Measurements from ENCODE around the gene USP2.

USP2 gene

GRCh38 chr11:119336744-119337469 lies 44.6 kb downstream of the USP2 start:
- H3K27me3 ChIP-seq (ENCODE audit: insufficient read depth, low read length): peaks cover 35% of the 10 kb centered on the region
- peak overlapping the region; percentile 63; the same call in 1 of the 2 replicates for H3K4me3 ChIP-seq (ENCODE audit: low read length)
- no peaks in the 10 kb centered on the region for H3K9me3 ChIP-seq (ENCODE audit: insufficient read depth, low read depth, low read length)
- no peak overlapping the region for H3K27ac ChIP-seq (ENCODE audit: low read length)
- peaks cover 19% of the 10 kb centered on the region; the same call in 1 of the 2 replicates for H3K4me1 ChIP-seq (ENCODE audit: insufficient read depth, low read length)
- peak overlapping the region; percentile 60; the same call in 1 of the 2 replicates for H3K9ac ChIP-seq (ENCODE audit: low read depth, low read length)
- H3K36me3 ChIP-seq (ENCODE audit: insufficient read depth, low read depth, low read length): peaks cover 14% of the 10 kb centered on the region

- Histone ChIP-seq H3K27ac (ENCODE audit: low read length) (no peak overlapping the region), H3K4me3 (ENCODE audit: low read length) (peak overlapping the region; percentile 98; the same call in 1 of the 2 replicates), H3K9ac (ENCODE audit: low read depth, low read length) (peak overlapping the region; percentile 95; the same call in 1 of the 2 replicates)
Observed at GRCh38 chr11:119335655-119336543, 45.6 kb downstream of the USP2 start.

GRCh38 chr11:119335091-119335654 lies 46.3 kb downstream of the USP2 start:
- Histone ChIP-seq H3K27ac (ENCODE audit: low read length) (peak overlapping the region; percentile 81), H3K36me3 (ENCODE audit: insufficient read depth, low read depth, low read length) (peaks cover 14% of the 10 kb centered on the region), H3K27me3 (ENCODE audit: insufficient read depth, low read length) (peaks cover 18% of the 10 kb centered on the region), H3K4me1 (ENCODE audit: insufficient read depth, low read length) (peaks cover 17% of the 10 kb centered on the region; the same call in 1 of the 2 replicates), H3K4me3 (ENCODE audit: low read length) (peak overlapping the region; percentile 98), H3K9me3 (ENCODE audit: insufficient read depth, low read depth, low read length) (no peaks in the 10 kb centered on the region), H3K9ac (ENCODE audit: low read depth, low read length) (peak overlapping the region; percentile 95)

More at GRCh38 chr11:119335655-119336543, 45.6 kb downstream of the USP2 start:
- peaks cover 18% of the 10 kb centered on the region; the same call in 1 of the 2 replicates for H3K4me1 ChIP-seq (ENCODE audit: insufficient read depth, low read length)
- peaks cover 25% of the 10 kb centered on the region for H3K27me3 ChIP-seq (ENCODE audit: insufficient read depth, low read length)
- peaks cover 14% of the 10 kb centered on the region for H3K36me3 ChIP-seq (ENCODE audit: insufficient read depth, low read depth, low read length)
- H3K9me3 ChIP-seq (ENCODE audit: insufficient read depth, low read depth, low read length): no peaks in the 10 kb centered on the region

GRCh38 chr11:119334174-119334930 lies 47.1 kb downstream of the USP2 start, which contains the start of gene RNF26:
Gene RNF26, plus strand, starts transcription at chr11:119334527. Its CDS starts 596 bp downstream, at chr11:119335123.
- Histone ChIP-seq H3K27me3 (ENCODE audit: insufficient read depth, low read length) (peaks cover 10% of the 10 kb centered on the region), H3K4me3 (ENCODE audit: low read length) (peak within 1 kb of the TSS; percentile 98), H3K9me3 (ENCODE audit: insufficient read depth, low read depth, low read length) (no peaks in the 10 kb centered on the region), H3K4me1 (ENCODE audit: insufficient read depth, low read length) (peaks cover 17% of the 10 kb centered on the region; the same call in 1 of the 2 replicates), H3K9ac (ENCODE audit: low read depth, low read length) (peak within 1 kb of the TSS; percentile 95), H3K36me3 (ENCODE audit: insufficient read depth, low read depth, low read length) (peaks cover 14% of the 10 kb centered on the region), H3K27ac (ENCODE audit: low read length) (peak within 1 kb of the TSS; percentile 81)

GRCh38 chr11:119332111-119332765 lies 49.3 kb downstream of the USP2 start:
- Histone ChIP-seq H3K9ac (ENCODE audit: low read depth, low read length) (no peak overlapping the region), H3K4me3 (ENCODE audit: low read length) (no peak overlapping the region), H3K27me3 (ENCODE audit: insufficient read depth, low read length) (no peaks in the 10 kb centered on the region), H3K27ac (ENCODE audit: low read length) (no peak overlapping the region), H3K36me3 (ENCODE audit: insufficient read depth, low read depth, low read length) (peaks cover 14% of the 10 kb centered on the region), H3K4me1 (ENCODE audit: insufficient read depth, low read length) (peaks cover 4% of the 10 kb centered on the region; the same call in 1 of the 2 replicates), H3K9me3 (ENCODE audit: insufficient read depth, low read depth, low read length) (no peaks in the 10 kb centered on the region)

- Histone ChIP-seq H3K9ac (ENCODE audit: low read depth, low read length) (no peak overlapping the region), H3K36me3 (ENCODE audit: insufficient read depth, low read depth, low read length) (no peaks in the 10 kb centered on the region), H3K27me3 (ENCODE audit: insufficient read depth, low read length) (no peaks in the 10 kb centered on the region), H3K27ac (ENCODE audit: low read length) (no peak overlapping the region), H3K9me3 (ENCODE audit: insufficient read depth, low read depth, low read length) (no peaks in the 10 kb centered on the region), H3K4me3 (ENCODE audit: low read length) (no peak overlapping the region), H3K4me1 (ENCODE audit: insufficient read depth, low read length) (no peaks in the 10 kb centered on the region)
Observed at GRCh38 chr11:119330237-119330636, 51.3 kb downstream of the USP2 start.

- Histone ChIP-seq H3K4me1 (ENCODE audit: insufficient read depth, low read length) (no peaks in the 10 kb centered on the region), H3K27me3 (ENCODE audit: insufficient read depth, low read length) (no peaks in the 10 kb centered on the region), H3K4me3 (ENCODE audit: low read length) (no peak overlapping the region), H3K9me3 (ENCODE audit: insufficient read depth, low read depth, low read length) (no peaks in the 10 kb centered on the region), H3K36me3 (ENCODE audit: insufficient read depth, low read depth, low read length) (no peaks in the 10 kb centered on the region), H3K27ac (ENCODE audit: low read length) (no peak overlapping the region), H3K9ac (ENCODE audit: low read depth, low read length) (no peak overlapping the region)
Observed at GRCh38 chr11:119329320-119329719, 52.2 kb downstream of the USP2 start.

- H3K4me3 ChIP-seq (ENCODE audit: low read length): no peak overlapping the region
- H3K4me1 ChIP-seq (ENCODE audit: insufficient read depth, low read length): peaks cover 12% of the 10 kb centered on the region; the same call in 1 of the 2 replicates
- no peak overlapping the region for H3K9ac ChIP-seq (ENCODE audit: low read depth, low read length)
- H3K27me3 ChIP-seq (ENCODE audit: insufficient read depth, low read length): peaks cover 18% of the 10 kb centered on the region; the same call in 1 of the 2 replicates
- no peaks in the 10 kb centered on the region for H3K9me3 ChIP-seq (ENCODE audit: insufficient read depth, low read depth, low read length)
- H3K36me3 ChIP-seq (ENCODE audit: insufficient read depth, low read depth, low read length): no peaks in the 10 kb centered on the region
- no peak overlapping the region for H3K27ac ChIP-seq (ENCODE audit: low read length)
Observed at GRCh38 chr11:119324189-119324588, 57.3 kb downstream of the USP2 start.

GRCh38 chr11:119323532-119324033 lies 57.9 kb downstream of the USP2 start:
- H3K9ac ChIP-seq (ENCODE audit: low read depth, low read length): no peak overlapping the region
- peaks cover 18% of the 10 kb centered on the region for H3K4me1 ChIP-seq (ENCODE audit: insufficient read depth, low read length)
- H3K27ac ChIP-seq (ENCODE audit: low read length): no peak overlapping the region

GRCh38 chr11:119322921-119323531 lies 58.5 kb downstream of the USP2 start:
- Histone ChIP-seq H3K27ac (ENCODE audit: low read length) (no peak overlapping the region), H3K4me1 (ENCODE audit: insufficient read depth, low read length) (peaks cover 22% of the 10 kb centered on the region), H3K9ac (ENCODE audit: low read depth, low read length) (no peak overlapping the region)

More at GRCh38 chr11:119323532-119324033, 57.9 kb downstream of the USP2 start:
- H3K9me3 ChIP-seq (ENCODE audit: insufficient read depth, low read depth, low read length): no peaks in the 10 kb centered on the region
- peaks cover 24% of the 10 kb centered on the region; the same call in 1 of the 2 replicates for H3K27me3 ChIP-seq (ENCODE audit: insufficient read depth, low read length)
- no peak overlapping the region for H3K4me3 ChIP-seq (ENCODE audit: low read length)
- no peaks in the 10 kb centered on the region for H3K36me3 ChIP-seq (ENCODE audit: insufficient read depth, low read depth, low read length)

More at GRCh38 chr11:119322921-119323531, 58.5 kb downstream of the USP2 start:
- H3K27me3 ChIP-seq (ENCODE audit: insufficient read depth, low read length): peaks cover 30% of the 10 kb centered on the region; the same call in 1 of the 2 replicates
- no peaks in the 10 kb centered on the region for H3K9me3 ChIP-seq (ENCODE audit: insufficient read depth, low read depth, low read length)
- H3K36me3 ChIP-seq (ENCODE audit: insufficient read depth, low read depth, low read length): no peaks in the 10 kb centered on the region
- H3K4me3 ChIP-seq (ENCODE audit: low read length): no peak overlapping the region

Data from iPS-20b (cell line).